COLO829 (cell line): ENCODE data around the gene TENM3.

Experiments used
- DNase-seq: peaks from one replicate; pipeline ENCODE4 v3.0.0; 2012; ENCODE audit warnings: low spot score

TENM3 gene

GRCh38 chr4:182574706-182575105, 331.5 kb downstream of the TENM3 start:
- DNase-seq = no peak

DNA sequence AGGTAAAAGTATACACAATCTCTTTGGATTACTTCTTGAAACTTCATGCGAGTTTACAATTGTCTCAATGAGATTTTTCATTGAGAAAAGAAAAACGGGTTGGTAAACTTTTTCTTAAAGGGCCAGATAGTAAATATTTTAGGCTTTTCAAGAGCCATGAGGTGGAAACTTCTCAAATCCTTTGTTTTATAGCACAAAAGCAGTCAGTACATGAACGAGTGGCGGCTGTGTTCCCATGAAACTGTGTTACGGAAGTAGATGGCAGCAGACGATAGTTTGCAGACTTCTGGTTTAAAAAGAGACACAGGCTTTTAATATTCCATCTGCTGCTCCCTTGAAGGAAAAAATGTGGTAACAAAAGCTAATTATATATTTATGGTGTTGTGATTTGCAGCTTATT, 332.0 kb downstream of the TENM3 start:
- no peak for DNase-seq

DNA sequence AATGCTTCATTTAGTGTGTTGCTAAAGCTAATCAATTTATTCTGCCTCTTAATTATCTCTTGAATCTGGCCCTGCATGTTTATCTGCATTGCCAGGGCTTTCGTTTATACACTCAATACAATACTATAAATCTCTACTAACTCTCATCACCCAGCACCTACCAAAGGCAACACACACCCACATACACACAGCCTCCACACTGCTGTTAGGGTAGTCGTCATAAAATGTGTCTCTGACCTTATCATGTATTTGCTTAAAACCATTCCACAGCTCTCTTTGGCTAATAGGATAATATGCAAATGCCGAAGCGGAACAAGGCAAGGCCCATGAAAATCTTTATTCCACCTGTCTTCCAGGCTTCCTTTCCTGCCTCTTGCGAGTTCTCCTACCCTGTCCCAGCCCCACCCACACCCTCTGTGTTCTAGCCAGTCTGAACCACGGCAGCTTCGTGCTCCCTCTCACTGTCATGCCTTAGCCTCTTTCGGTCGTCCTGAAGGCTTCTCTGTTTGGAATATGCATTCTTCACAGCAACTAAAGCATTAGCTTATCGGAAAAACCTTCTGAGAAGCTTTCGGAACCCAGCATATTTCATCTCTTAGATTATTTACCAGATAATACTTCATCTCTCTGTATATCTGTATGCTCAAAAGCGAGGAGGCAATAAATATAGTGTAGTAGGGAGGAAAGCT, 333.5 kb downstream of the TENM3 start:
- DNase-seq = no peak

DNA sequence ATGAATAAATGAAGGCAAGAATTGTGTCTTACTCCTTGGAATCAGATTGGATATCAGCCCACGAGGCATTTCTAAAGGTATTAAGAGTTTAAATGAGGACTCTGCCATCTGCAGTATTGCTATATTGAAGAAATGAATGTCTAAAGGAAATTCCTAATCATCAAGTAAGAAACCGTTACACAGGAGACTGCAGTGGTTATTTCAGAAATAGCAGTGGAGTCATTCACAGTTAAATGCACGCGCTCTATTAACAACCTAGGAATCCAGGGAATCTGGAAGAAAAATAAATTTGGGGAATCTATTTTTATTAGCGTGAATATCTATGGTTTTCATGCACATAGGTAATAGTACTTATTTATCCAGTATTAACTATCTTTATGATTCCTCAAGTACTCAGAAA, 334.2 kb downstream of the TENM3 start:
- no peak for DNase-seq

DNA sequence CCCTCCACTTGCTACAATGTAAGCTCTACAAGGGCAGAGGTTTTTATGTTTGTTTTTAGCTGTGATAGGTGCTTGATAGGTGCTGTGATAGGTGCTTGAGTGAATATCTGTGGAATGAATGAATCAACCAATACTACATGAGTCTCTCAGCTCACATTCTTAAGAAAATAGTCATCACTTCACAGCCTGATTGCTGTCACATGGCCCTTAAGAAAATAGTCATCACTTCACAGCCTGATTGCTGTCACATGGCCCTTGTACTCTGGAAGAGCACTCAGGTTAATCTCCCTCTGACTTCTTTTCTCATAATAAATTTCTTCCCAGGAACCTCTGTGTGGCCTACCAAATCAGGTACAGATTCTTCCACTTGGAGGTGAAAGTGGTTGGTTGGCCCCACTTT, 335.2 kb downstream of the TENM3 start:
- no peak for DNase-seq

- DNase-seq = no peak
These were observed 339.0 kb downstream of the TENM3 start for GRCh38 chr4:182582245-182582644.

GRCh38 chr4:182583703-182584415, 340.7 kb downstream of the TENM3 start:
- DNase-seq = no peak

DNA sequence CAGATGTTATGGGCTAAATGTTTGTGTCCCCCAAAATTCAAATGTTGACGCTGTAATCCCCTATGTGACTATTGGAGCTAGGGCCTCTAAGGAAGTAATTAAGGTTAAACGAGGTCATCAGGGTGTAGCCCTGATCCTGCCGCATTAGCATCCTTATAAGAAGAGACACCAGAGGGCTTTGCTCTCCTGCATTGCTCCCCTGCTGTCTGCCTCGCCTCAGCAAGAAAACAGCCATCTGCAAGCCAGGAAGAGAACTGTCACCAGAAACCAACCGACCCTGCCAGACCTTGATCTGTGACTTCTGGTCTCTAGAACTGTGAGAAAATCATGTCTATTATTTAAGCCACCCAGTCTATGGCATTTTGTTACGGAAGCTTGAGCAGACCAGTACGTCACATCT, 342.1 kb downstream of the TENM3 start:
- no peak for DNase-seq

- DNase-seq = no peak
These were observed 345.9 kb downstream of the TENM3 start for GRCh38 chr4:182589100-182589499.

DNA sequence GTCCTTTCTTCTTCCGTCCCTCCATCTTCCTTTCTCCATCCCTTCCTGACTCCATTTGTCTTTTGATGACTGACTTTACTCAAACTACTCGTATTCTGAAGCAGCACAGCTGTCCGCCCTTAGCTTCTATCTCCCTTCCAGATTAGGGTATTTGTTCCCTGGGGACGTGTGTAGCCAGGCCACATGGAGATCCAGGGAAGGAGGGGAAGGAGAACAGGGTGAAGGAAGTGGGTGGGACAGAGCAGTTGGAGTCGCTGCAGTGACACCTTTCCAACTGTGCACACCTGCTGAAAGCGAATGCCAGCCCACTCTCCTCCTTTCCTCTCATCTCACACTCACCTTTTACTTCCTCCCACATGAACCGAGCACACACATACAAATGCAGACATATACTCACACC, 350.2 kb downstream of the TENM3 start:
- no peak for DNase-seq

GRCh38 chr4:182593864-182594263, 350.7 kb downstream of the TENM3 start:
- no peak for DNase-seq

GRCh38 chr4:182600093-182600492, 356.9 kb downstream of the TENM3 start:
- no peak for DNase-seq

GRCh38 chr4:182600856-182601255, 357.7 kb downstream of the TENM3 start:
- no peak for DNase-seq

- no peak for DNase-seq
These were observed 361.0 kb downstream of the TENM3 start for GRCh38 chr4:182604161-182604622.

- DNase-seq = no peak
These were observed 361.8 kb downstream of the TENM3 start for GRCh38 chr4:182604953-182605352.

GRCh38 chr4:182608525-182608924, 365.3 kb downstream of the TENM3 start:
- no peak for DNase-seq

DNA sequence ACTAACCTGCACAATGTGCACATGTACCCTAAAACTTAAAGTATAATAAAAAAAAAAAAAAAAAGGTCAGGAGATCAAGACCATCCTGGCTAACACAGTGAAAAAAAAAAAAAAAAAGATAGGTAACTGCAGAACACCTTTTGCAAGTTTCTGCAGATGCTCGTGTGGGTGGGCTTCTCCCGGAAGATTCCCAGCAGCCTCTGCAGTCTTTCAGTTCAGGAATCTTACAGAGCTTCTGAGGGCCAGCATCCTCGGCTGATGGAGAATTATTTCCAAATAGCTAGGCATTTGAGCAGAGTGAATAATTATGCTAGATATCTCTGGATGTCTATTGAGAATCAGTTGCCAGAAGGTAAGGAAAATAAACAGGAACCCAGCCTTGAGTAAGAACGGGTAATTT, 373.3 kb downstream of the TENM3 start:
- no peak for DNase-seq

DNA sequence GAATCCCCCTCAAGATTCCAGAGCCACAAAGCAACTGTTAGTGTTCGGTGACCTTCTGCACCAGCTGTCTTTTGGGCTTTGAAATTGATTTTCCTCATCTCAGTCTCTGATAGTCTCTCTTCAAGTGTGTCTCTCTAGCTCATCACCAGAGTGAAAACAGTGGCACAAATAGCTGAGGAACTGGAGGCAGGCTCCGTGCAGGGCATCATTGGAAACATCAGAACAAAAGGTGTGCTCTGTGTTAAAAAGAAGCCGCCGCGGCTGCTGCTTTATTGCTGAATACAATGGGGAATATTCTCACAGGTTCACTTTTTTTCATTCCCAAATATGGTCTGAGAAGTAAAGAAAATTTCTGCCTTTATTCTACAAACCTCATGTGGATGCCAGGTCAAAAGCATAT, 376.5 kb downstream of the TENM3 start:
- DNase-seq = no peak

DNA sequence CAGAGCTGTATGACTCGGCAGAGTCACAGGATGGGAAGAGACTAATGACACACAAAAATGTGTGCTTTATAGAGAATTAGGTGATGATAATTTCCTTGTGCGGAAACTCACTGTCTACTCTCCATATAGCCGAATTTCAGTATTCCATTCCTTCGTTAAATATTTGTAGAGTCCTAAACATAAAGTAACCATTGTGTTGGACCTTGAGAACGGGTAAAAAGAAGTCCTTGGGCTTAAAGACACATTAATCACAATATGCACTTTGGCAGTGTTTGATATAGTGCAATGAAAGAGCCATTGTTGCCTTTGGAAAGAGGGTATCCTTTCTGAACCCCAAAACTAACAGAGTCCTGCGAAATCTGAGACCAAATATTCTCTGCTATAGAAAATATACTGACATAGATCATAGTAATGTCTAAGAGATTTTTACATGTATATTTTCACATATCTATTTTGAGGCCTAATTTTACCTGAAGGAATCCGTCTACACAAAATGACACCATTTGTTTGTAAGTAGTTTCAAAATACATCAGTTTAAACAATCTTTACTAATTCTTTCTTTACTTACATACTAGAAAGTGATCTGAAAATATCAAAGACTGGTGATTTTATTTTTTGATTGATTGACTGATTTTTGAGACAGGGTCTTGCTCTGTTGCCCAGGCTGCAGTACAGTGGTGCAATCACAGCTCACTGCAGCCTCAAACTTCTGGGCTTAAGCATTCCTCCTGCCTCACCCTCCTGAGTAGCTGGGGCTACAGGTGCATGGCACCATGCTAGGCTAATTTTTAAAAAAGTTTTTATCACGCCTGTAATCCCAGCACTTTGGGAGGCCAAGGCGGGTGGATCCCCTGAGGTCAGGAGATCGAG, 377.1 kb downstream of the TENM3 start:
- DNase-seq = no peak

DNA sequence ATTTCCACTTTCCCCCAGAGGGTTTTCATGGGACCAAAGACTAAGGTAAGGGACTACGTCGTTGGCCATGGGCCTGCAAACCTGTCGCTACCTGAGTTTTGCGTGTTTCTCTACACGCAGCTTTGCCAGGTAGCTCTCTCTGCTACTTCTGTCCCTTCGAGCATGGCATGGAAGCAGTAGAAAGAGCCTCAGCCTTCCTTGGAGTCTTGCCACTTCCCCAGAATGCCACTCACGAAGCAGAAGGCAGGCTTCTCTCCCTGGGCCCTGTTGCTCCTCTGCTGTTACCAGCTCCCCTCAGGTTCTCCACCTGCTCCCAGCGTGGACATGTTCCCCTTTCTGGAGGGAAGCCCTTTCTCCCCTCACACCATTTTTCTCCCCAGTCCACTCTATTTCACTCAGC, 381.1 kb downstream of the TENM3 start:
- DNase-seq = no peak

- no peak for DNase-seq
These were observed 382.0 kb downstream of the TENM3 start for GRCh38 chr4:182625193-182625592.

GRCh38 chr4:182627996-182628395, 384.8 kb downstream of the TENM3 start:
- DNase-seq = no peak

DNA sequence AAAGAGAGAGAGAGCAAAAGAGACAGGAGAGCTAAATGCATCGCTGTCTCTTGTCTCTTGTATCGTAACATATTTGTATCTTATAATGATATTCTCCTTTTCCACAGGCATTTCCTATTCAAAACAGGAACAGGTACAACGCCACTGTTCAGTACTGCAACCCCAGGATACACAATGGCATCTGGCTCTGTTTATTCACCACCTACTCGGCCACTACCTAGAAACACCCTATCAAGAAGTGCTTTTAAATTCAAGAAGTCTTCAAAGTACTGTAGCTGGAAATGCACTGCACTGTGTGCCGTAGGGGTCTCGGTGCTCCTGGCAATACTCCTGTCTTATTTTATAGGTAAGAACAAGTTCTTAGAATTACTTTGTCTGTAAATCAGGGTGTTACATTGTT, 385.3 kb downstream of the TENM3 start:
- DNase-seq = no peak
